GM08714 (cell line): ENCODE results near the gene MAP1S.

Experiments used
- H3K4me3 ChIP-seq: fragments of 200-500 bp; sonication (Bioruptor generic); 2 replicates; pipeline ENCODE4 v1.5.1; 2014; ENCODE audit warnings: mild to moderate bottlenecking, low read length, inconsistent platforms
- ZNF274 ChIP-seq: IDR thresholded peaks from 2 replicates; pipeline ENCODE4 v1.6.1; 2012; ENCODE audit warnings: mild to moderate bottlenecking, low read depth, low read length

MAP1S gene

GRCh38 chr19:17739121-17739875, 20.0 kb downstream of the MAP1S start:
- TF ChIP-seq ZNF274, result no peak
- no peak overlapping the region for H3K4me3 ChIP-seq

DNA sequence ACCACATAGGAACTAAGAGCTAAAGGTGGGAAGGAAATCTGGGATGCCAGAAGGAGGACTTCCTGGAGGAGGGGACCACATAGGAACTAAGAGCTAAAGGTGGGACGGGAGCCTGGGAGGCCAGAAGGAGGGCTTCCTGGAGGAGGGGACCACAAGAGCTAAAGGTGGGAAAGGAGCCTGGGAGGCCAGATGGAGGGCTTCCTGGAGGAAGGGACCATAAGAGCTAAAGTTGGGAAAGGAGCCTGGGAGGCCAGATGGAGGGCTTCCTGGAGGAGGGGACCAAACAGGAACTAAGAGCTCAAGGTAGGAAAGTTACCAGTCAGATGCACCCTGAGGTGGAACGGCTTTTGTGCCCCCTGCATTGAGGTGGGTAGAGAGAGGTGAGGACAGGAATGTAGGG, 22.2 kb downstream of the MAP1S start:
- no peak for TF ChIP-seq ZNF274
- no peak overlapping the region for H3K4me3 ChIP-seq

- no peak for TF ChIP-seq ZNF274
- no peak overlapping the region for H3K4me3 ChIP-seq
Observed at GRCh38 chr19:17743874-17744580, 24.7 kb downstream of the MAP1S start.

DNA sequence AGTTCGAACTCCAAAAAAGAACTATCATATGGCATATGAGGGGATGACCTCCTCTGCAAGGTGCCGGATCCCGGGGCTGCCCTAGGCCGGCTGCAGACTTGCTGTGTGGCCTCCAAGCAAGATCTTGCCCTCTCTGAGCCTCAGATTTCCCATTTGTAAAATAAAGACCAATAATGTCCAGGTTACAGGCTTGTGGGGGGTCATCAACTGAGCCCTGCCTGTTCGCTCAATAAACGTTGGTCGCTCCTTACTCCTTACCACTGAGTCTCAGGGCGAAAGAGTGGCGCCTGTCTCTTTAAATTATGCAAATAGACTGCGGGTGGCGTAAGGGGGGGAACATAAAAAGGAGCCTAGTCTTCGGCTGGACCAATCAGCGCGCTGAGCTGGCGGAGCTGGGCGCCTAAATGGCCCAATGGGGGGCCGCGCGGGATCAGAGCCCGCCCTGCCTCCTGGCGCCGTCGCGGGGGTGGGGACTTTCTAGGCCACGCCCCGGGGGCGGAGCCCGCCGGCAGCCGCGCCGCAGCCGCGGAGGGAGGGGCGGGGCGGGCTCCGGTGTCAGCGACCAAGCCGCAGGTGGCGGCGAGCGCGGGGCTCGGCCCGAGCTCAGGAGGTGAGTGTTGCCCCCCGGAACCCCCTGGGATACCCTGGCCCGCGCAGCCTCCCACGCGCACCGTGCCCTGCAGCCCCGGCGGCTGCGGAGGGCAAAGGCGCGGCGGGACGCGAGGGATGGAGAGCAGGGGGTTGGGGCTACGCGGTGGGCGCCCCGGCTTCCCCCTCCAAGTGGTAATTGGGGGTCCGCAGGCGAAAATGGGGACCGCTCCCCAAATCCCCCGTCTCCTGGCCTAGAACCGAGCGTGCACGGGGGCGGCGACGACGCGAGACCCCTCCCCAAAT, 28.2 kb downstream of the MAP1S start:
- H3K4me3 ChIP-seq, result peak overlapping the region; percentile 68; the same call in 1 of the 2 replicates
- no peak for TF ChIP-seq ZNF274

DNA sequence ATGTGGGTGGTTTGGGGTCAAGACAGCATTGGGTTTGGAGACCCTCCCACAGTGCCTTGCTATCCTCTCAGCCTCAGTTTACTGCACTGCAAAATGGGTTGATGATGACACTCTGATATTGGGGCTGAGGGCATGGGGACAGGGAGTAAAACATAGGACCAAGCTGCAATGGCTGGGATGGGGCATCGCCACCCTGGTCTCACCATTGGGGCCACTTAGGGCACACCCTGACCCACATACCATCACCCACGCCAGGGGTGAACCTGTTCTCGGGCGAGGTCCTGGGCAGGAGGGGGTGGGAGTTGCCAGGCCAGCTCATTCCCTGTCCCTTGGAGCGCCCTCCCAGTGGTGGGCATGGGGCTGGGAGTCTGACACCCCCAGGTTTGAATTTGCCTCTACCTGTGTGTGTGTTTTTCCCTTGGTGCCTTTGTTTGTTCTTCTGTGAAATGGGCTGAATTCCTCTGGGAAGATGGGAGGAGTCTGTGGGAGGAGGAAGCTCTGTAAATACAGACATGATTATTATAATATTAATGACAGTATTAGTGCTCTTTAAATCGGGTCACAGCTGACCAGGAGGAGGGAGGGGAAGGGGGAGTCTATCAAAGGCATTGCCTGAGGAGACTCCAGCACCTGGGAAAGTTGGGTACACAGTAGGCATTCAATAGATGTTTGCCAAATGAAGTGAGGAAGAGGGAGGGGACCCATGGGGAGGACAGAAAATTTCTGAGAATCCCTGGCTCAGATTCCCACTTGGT, 29.8 kb downstream of the MAP1S start:
- TF ChIP-seq ZNF274, result no peak
- no peak overlapping the region for H3K4me3 ChIP-seq

DNA sequence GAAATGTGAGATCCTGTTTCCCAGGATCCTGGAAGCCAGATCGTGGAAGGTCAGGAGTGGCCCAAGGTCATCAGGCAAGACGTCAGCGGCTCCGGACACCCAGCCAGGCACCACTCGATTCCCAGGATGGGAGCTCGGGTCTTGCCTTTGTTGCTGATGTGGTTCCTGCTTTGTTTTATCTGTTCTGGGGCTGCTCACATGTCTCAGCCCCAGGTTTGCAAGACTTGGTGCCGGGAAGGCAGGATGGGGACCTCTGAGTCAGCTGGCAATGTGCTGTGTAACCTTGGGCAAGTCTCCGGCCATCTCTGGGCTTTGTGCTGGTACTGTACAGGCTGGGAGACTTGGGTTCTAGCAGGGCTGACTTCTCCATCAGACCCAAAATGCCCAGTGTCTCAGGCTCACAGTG, 30.6 kb downstream of the MAP1S start:
- no peak overlapping the region; the same call in 1 of the 2 replicates for H3K4me3 ChIP-seq
- TF ChIP-seq ZNF274, result no peak

DNA sequence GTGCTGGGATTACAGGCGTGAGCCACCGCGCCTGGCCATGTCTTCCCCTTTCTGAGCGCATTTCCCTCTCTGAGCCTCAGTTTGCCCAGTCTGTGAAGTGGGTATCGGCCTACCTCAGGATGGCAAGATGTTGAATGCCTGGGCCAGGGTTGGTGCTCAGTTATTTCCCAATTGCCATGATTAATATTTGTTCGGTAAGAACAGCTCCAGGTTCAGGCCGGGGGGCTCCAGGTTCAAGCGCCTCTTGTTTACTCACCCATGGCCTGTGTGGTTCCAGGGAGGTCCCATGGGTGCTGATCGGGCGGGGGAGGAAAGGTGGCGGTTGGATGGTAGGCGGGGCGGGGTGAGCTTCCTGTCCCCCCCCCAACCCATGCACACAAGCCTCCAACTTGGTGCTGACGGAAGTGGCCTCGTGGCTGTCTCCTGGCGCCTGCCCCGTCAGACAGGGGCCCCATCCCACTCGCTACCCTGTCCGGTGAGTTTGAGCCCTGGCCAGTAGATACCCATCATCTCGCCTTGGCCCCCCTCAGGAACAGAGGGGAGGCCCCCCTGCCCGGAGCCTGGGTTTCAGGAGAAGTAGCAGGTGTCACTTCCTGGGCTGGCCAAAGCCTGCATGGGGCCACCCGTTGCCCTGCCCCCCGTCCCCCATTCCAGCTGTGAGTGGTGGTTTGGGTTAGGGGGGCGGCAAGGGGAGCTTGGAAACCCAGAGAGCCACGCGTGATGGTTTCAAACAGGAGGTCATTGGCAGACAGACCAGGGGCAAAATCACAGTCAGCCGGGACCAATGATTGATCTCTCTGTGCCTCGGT, 32.0 kb downstream of the MAP1S start, which contains the start of gene FCHO1:
FCHO1 (plus strand) TSS at position 375 of the 809 bp plus-strand sequence. CDS start 3,688 bp downstream, outside the sequence.
- H3K4me3 ChIP-seq, result peak within 1 kb of the TSS; percentile 66; the same call in 1 of the 2 replicates
- TF ChIP-seq ZNF274, result no peak

DNA sequence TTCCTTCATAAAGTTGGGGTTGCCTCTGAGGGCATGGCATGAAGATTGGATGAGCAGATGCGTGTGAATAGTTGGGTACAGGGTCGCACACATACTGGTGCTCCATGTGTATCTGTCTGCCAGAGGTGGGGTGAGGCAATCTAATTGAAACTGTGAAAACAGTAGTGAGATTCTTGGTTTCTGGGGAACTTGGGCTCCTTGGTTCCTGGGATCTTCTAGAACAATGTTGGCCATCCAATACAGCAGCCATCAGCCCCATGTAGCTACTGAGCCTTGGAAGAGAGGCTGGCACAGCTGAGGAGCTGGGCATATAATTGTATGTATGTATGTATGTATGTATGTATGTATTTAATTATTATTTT, 32.6 kb downstream of the MAP1S start:
- no peak for TF ChIP-seq ZNF274
- H3K4me3 ChIP-seq, result peak overlapping the region; percentile 66; the same call in 1 of the 2 replicates

- H3K4me3 ChIP-seq, result no peak overlapping the region
- no peak for TF ChIP-seq ZNF274
Observed at GRCh38 chr19:17752865-17753639, 33.8 kb downstream of the MAP1S start.

GRCh38 chr19:17753976-17754375, 34.7 kb downstream of the MAP1S start:
- H3K4me3 ChIP-seq, result no peak overlapping the region
- no peak for TF ChIP-seq ZNF274

- no peak for TF ChIP-seq ZNF274
- no peak overlapping the region; the same call in 1 of the 2 replicates for H3K4me3 ChIP-seq
Observed at GRCh38 chr19:17754634-17755442, 35.6 kb downstream of the MAP1S start.
